Suprapubic skin (tissue), 4 donors: Measurements from ENCODE around the gene FNDC1. TPM values are rescaled to one million over a fixed set of nuclear protein-coding genes. Genes with fewer than 3 reads are reported as not detected.

ENCODE experiments used
- DNase-seq, 2 donors: peaks; one replicate each; pipeline ENCODE4 v3.0.0-alpha.2; 2019; ENCODE audit warnings: low spot score in 2 of 2
- H3K27ac ChIP-seq: fragments of 200-600 bp; sonication (generic); one replicate; pipeline ENCODE4 v1.5.1; 2019
- H3K27me3 ChIP-seq: fragments of 200-600 bp; sonication (generic); one replicate; pipeline ENCODE4 v1.5.1; 2019
- H3K36me3 ChIP-seq: fragments of 200-600 bp; sonication (generic); one replicate; pipeline ENCODE4 v1.5.1; 2019
- H3K4me1 ChIP-seq: fragments of 200-600 bp; sonication (generic); one replicate; pipeline ENCODE4 v1.5.1; 2019
- H3K4me3 ChIP-seq: fragments of 200-600 bp; sonication (generic); one replicate; pipeline ENCODE4 v1.5.1; 2019; ENCODE audit warnings: mild to moderate bottlenecking
- H3K9me3 ChIP-seq: fragments of 200-600 bp; sonication (generic); one replicate; pipeline ENCODE4 v1.5.1; 2019
- CTCF ChIP-seq, 2 donors: fragments of 200-600 bp in 1 of 2; fragments of 450-650 bp in 1 of 2; sonication (generic) in 1 of 2; IDR thresholded peaks; one replicate each; pipeline ENCODE4 v1.5.1; 2016 to 2019; ENCODE audit warnings: antibody characterized with exemption in 2 of 2, mild to moderate bottlenecking in 1 of 2, moderate library complexity in 1 of 2
- EP300 ChIP-seq: sonication (generic); formaldehyde crosslinking; IDR thresholded peaks from one replicate; pipeline ENCODE4 v1.6.1; 2017; ENCODE audit warnings: antibody characterized with exemption
- POLR2A ChIP-seq, 2 donors: fragments of 450-650 bp; IDR thresholded peaks; one replicate each; pipeline ENCODE4 v1.6.1; 2017; ENCODE audit warnings: antibody characterized with exemption in 2 of 2, mild to moderate bottlenecking in 2 of 2, moderate library complexity in 2 of 2
- POLR2AphosphoS5 ChIP-seq, 3 donors: sonication (generic); formaldehyde crosslinking; IDR thresholded peaks; one replicate each; pipeline ENCODE4 v1.6.1; 2017; ENCODE audit warnings: antibody characterized with exemption in 3 of 3
- WGBS: methylation state at CpG from one replicate; pipeline ENCODE4 v1.1.5; 2018; 5-methylcytosine and 5-hydroxymethylcytosine counted together
- total RNA-seq, 4 donors: library from RNA; depleted of rRNA; stranded (reverse); fragments of >200 nt; gene quantifications; one replicate each; pipeline ENCODE4 v1.1.0, GENCODE V29; 2016

Gene FNDC1
- total RNA-seq, 4 donors from 2014 or later: 0.13 to 0.89 (median 0.15) TPM; not detected in 1

GRCh38 chr6:159315562-159315961 lies 146.4 kb downstream of the FNDC1 start:
- Histone ChIP-seq H3K4me1 (no peaks in the 10 kb centered on the region), H3K9me3 (no peaks in the 10 kb centered on the region), H3K4me3 (no peak overlapping the region), H3K36me3 (no peaks in the 10 kb centered on the region), H3K27ac (no peak overlapping the region), H3K27me3 (no peaks in the 10 kb centered on the region)
- 87% methylated on average over 21 of the region's 26 CpGs for WGBS
- DNase-seq: no peak
- no peak for TF ChIP-seq POLR2A (IDR thresholded peaks at IDR 0.05)
- TF ChIP-seq POLR2AphosphoS5 (IDR thresholded peaks at IDR 0.05): no peak
- no peak for TF ChIP-seq EP300
- no peak for TF ChIP-seq CTCF (IDR thresholded peaks at IDR 0.05)

- DNase-seq: no peak
- TF ChIP-seq POLR2AphosphoS5 (IDR thresholded peaks at IDR 0.05) (no peak), EP300 (no peak), CTCF (IDR thresholded peaks at IDR 0.05) (no peak), POLR2A (IDR thresholded peaks at IDR 0.05) (no peak)
- no peaks in the 10 kb centered on the region for H3K27me3 ChIP-seq
- no peaks in the 10 kb centered on the region for H3K9me3 ChIP-seq
- 78% methylated on average over 7 of the region's 7 CpGs for WGBS
- H3K36me3 ChIP-seq: no peaks in the 10 kb centered on the region
- no peaks in the 10 kb centered on the region for H3K4me1 ChIP-seq
- no peak overlapping the region for H3K27ac ChIP-seq
- no peak overlapping the region for H3K4me3 ChIP-seq
These were observed 148.2 kb downstream of the FNDC1 start for GRCh38 chr6:159317430-159317829.

GRCh38 chr6:159321267-159321666 lies 152.1 kb downstream of the FNDC1 start:
- Histone ChIP-seq H3K27me3 (no peaks in the 10 kb centered on the region), H3K9me3 (no peaks in the 10 kb centered on the region), H3K27ac (no peak overlapping the region), H3K4me3 (no peak overlapping the region), H3K4me1 (no peaks in the 10 kb centered on the region), H3K36me3 (no peaks in the 10 kb centered on the region)
- DNase-seq: no peak
- TF ChIP-seq POLR2A (IDR thresholded peaks at IDR 0.05): no peak
- TF ChIP-seq POLR2AphosphoS5 (IDR thresholded peaks at IDR 0.05): no peak
- no peak for TF ChIP-seq EP300
- no peak for TF ChIP-seq CTCF (IDR thresholded peaks at IDR 0.05)
- 91% methylated on average over 4 of the region's 4 CpGs for WGBS

Other genes starting within 250 kb of the FNDC1 start
- 10 to 100 TPM; 10.1 to 13.6 (median 13.1) TPM for gene RSPH3, start 169.2 kb upstream of the FNDC1 start, total RNA-seq
- gene TAGAP, start 124.4 kb upstream of the FNDC1 start, total RNA-seq: 1 to 10 TPM; 1.2 to 1.9 (median 1.5) TPM